ENCODE measurements around the gene SLC39A8.

DNA sequence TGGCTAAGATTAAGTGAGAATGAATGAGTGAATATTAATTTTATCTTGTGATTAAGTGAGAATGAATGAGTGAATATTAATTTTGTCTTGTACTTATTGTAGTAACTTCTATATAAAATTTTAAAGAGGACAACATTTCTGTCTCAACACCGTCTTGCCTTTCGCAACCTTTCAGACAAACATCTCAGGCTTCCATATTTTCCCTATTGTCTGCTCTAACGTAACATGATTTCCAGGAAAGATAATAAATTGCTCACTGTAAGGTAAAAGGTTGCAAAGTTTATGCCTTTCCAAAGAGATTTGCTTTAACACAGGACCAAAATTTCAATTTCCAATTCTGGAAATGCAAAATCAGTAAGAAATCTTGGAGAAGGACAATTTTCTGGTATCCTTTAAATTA lies 41.7 kb upstream of the SLC39A8 start:
- TF ChIP-seq POLR2AphosphoS5 (IDR thresholded peaks at IDR 0.05; ENCODE audit: low read depth, low read length) (no peak), POLR2A (IDR thresholded peaks at IDR 0.05; ENCODE audit: low read depth, low read length) (no peak)
